Measurements from ENCODE around the gene GPR35. TPM values are rescaled to one million over a fixed set of nuclear protein-coding genes. Genes with fewer than 3 reads are reported as not detected.

Gene GPR35
- total RNA-seq, 4 donors from 2014 or later, result 1.8 to 4.0 (median 2.2) TPM

- WGBS, result 86% methylated on average over 10 of the region's 10 CpGs
- Histone ChIP-seq H3K9me3 (no peaks in the 10 kb centered on the region), H3K36me3 (no peaks in the 10 kb centered on the region), H3K4me3 (no peak overlapping the region), H3K27me3 (no peaks in the 10 kb centered on the region), H3K4me1 (no peaks in the 10 kb centered on the region), H3K27ac (replicated peaks in 1 of 4) (no peak overlapping the region)
- DNase-seq (ENCODE audit: extremely low spot score), result no peak
- intact Hi-C loops (cut with DNase I), result no loop called here
- TF ChIP-seq POLR2AphosphoS5 (IDR thresholded peaks at IDR 0.05) (no peak), EP300 (IDR thresholded peaks at IDR 0.05) (no peak), POLR2A (IDR thresholded peaks at IDR 0.05; ENCODE audit: low read depth) (no peak), CTCF (IDR thresholded peaks at IDR 0.05) (no peak)
Measured at GRCh38 chr2:240611601-240612210, 13.6 kb upstream of the GPR35 start.

GRCh38 chr2:240613781-240614180 lies 11.5 kb upstream of the GPR35 start:
- Histone ChIP-seq H3K4me1 (no peaks in the 10 kb centered on the region), H3K4me3 (no peak overlapping the region), H3K36me3 (peaks cover 0 to 2% (median 0%) of the 10 kb centered on the region in 4 donors), H3K9me3 (no peaks in the 10 kb centered on the region), H3K27me3 (no peaks in the 10 kb centered on the region), H3K27ac (replicated peaks in 1 of 4) (no peak overlapping the region)
- intact Hi-C loops (cut with DNase I), result no loop called here
- DNase-seq (ENCODE audit: extremely low spot score), result no peak
- no peak for TF ChIP-seq EP300 (IDR thresholded peaks at IDR 0.05)
- no peak for TF ChIP-seq POLR2AphosphoS5 (IDR thresholded peaks at IDR 0.05)
- TF ChIP-seq POLR2A (IDR thresholded peaks at IDR 0.05; ENCODE audit: low read depth), result no peak
- TF ChIP-seq CTCF (IDR thresholded peaks at IDR 0.05), result no peak
- 95% methylated on average over 4 of the region's 4 CpGs for WGBS

GRCh38 chr2:240614391-240614790 lies 10.9 kb upstream of the GPR35 start:
- no peak overlapping the region for H3K27ac ChIP-seq (replicated peaks in 1 of 4)
- H3K36me3 ChIP-seq, result peaks cover 0 to 4% (median 0%) of the 10 kb centered on the region in 4 donors
- H3K27me3 ChIP-seq, result no peaks in the 10 kb centered on the region
- intact Hi-C loops (cut with DNase I), result no loop called here
- TF ChIP-seq POLR2A (IDR thresholded peaks at IDR 0.05; ENCODE audit: low read depth), result no peak
- TF ChIP-seq EP300 (IDR thresholded peaks at IDR 0.05), result no peak
- no peak for TF ChIP-seq POLR2AphosphoS5 (IDR thresholded peaks at IDR 0.05)
- no peak for TF ChIP-seq CTCF (IDR thresholded peaks at IDR 0.05)
- H3K4me1 ChIP-seq, result no peaks in the 10 kb centered on the region
- DNase-seq (ENCODE audit: extremely low spot score), result no peak
- WGBS, result 92% methylated on average over 9 of the region's 9 CpGs
- H3K4me3 ChIP-seq, result no peak overlapping the region
- H3K9me3 ChIP-seq, result no peaks in the 10 kb centered on the region

GRCh38 chr2:240615396-240615795 lies 9.9 kb upstream of the GPR35 start:
- no peak for DNase-seq (ENCODE audit: extremely low spot score)
- intact Hi-C loops (cut with DNase I), result no loop called here
- H3K27me3 ChIP-seq, result no peaks in the 10 kb centered on the region
- H3K36me3 ChIP-seq, result peaks cover 0 to 4% (median 0%) of the 10 kb centered on the region in 4 donors
- no peak overlapping the region for H3K27ac ChIP-seq (replicated peaks in 1 of 4)
- WGBS, result 89% methylated on average over 2 of the region's 2 CpGs
- H3K9me3 ChIP-seq, result no peaks in the 10 kb centered on the region
- no peak for TF ChIP-seq CTCF (IDR thresholded peaks at IDR 0.05)
- TF ChIP-seq POLR2A (IDR thresholded peaks at IDR 0.05; ENCODE audit: low read depth), result no peak
- no peaks in the 10 kb centered on the region for H3K4me1 ChIP-seq
- H3K4me3 ChIP-seq, result no peak overlapping the region
